ENCODE measurements around the gene LIMS2.

LIMS2 gene

GRCh38 chr2:127702395-127703009 is 27.2 kb upstream of the LIMS2 start:
- H3K27me3 ChIP-seq (ENCODE audit: low read depth, low read length), result no peaks in the 10 kb centered on the region
- H3K9ac ChIP-seq (ENCODE audit: low read length), result peak overlapping the region; percentile 95; the same call in 1 of the 2 replicates
- no peak for TF ChIP-seq EZH2phosphoT487 (IDR thresholded peaks at IDR 0.05; ENCODE audit: low read depth)
- TF ChIP-seq CTCF (IDR thresholded peaks at IDR 0.05; ENCODE audit: low read depth, low read length), result no peak
- H3K9me3 ChIP-seq (ENCODE audit: insufficient read depth, low read length), result no peaks in the 10 kb centered on the region
- H3K27ac ChIP-seq (ENCODE audit: low read length), result 0 out of 2 replicates have a peak overlapping the region, but pooled peaks have one; percentile 87
- peak overlapping the region; percentile 99 for H3K4me2 ChIP-seq (ENCODE audit: low read length)
- H3K4me1 ChIP-seq (ENCODE audit: low read length), result peaks cover 13% of the 10 kb centered on the region
- H4K20me1 ChIP-seq (ENCODE audit: insufficient read depth, low read length), result 0 out of 2 replicates have a peak, but pooled peaks cover 3% of the 10 kb centered on the region
- H2AFZ ChIP-seq (ENCODE audit: low read depth, low read length), result no peak overlapping the region
- H3K79me2 ChIP-seq (ENCODE audit: low read length), result peaks cover 20% of the 10 kb centered on the region
- H3K36me3 ChIP-seq (replicated peaks; ENCODE audit: low read depth, low read length), result peaks cover 46% of the 10 kb centered on the region
- peak overlapping the region; percentile 95 for H3K4me3 ChIP-seq (ENCODE audit: low read length)

- H2AFZ ChIP-seq (ENCODE audit: low read depth, low read length), result peak overlapping the region; percentile 69
- TF ChIP-seq EZH2phosphoT487 (IDR thresholded peaks at IDR 0.05; ENCODE audit: low read depth), result no peak
- TF ChIP-seq CTCF (IDR thresholded peaks at IDR 0.05; ENCODE audit: low read depth, low read length), result no peak
- H4K20me1 ChIP-seq (ENCODE audit: insufficient read depth, low read length), result 0 out of 2 replicates have a peak, but pooled peaks cover 3% of the 10 kb centered on the region
- peak overlapping the region; percentile 99 for H3K4me2 ChIP-seq (ENCODE audit: low read length)
- H3K4me1 ChIP-seq (ENCODE audit: low read length), result peaks cover 13% of the 10 kb centered on the region
- peak overlapping the region; percentile 95 for H3K4me3 ChIP-seq (ENCODE audit: low read length)
- no peaks in the 10 kb centered on the region for H3K9me3 ChIP-seq (ENCODE audit: insufficient read depth, low read length)
- peak overlapping the region; percentile 87 for H3K27ac ChIP-seq (ENCODE audit: low read length)
- H3K79me2 ChIP-seq (ENCODE audit: low read length), result peaks cover 20% of the 10 kb centered on the region
- peak overlapping the region; percentile 95 for H3K9ac ChIP-seq (ENCODE audit: low read length)
- H3K36me3 ChIP-seq (replicated peaks; ENCODE audit: low read depth, low read length), result peaks cover 41% of the 10 kb centered on the region
- H3K27me3 ChIP-seq (ENCODE audit: low read depth, low read length), result no peaks in the 10 kb centered on the region
Measured at GRCh38 chr2:127701651-127702394, 26.5 kb upstream of the LIMS2 start.

- Histone ChIP-seq H3K9ac (ENCODE audit: low read length) (peak within 1 kb of the TSS; percentile 95), H3K27me3 (ENCODE audit: low read depth, low read length) (no peaks in the 10 kb centered on the region), H3K9me3 (ENCODE audit: insufficient read depth, low read length) (no peaks in the 10 kb centered on the region), H3K4me3 (ENCODE audit: low read length) (peak within 1 kb of the TSS; percentile 95), H4K20me1 (ENCODE audit: insufficient read depth, low read length) (0 out of 2 replicates have a peak, but pooled peaks cover 3% of the 10 kb centered on the region), H3K27ac (ENCODE audit: low read length) (peak within 1 kb of the TSS; percentile 87), H3K4me1 (ENCODE audit: low read length) (peaks cover 13% of the 10 kb centered on the region), H2AFZ (ENCODE audit: low read depth, low read length) (peak within 1 kb of the TSS; percentile 78), H3K36me3 (replicated peaks; ENCODE audit: low read depth, low read length) (peaks cover 35% of the 10 kb centered on the region), H3K4me2 (ENCODE audit: low read length) (peak within 1 kb of the TSS; percentile 99), H3K79me2 (ENCODE audit: low read length) (peaks cover 20% of the 10 kb centered on the region)
- TF ChIP-seq CTCF (IDR thresholded peaks at IDR 0.05; ENCODE audit: low read depth, low read length), result no peak
- TF ChIP-seq EZH2phosphoT487 (IDR thresholded peaks at IDR 0.05; ENCODE audit: low read depth), result no peak
Measured at GRCh38 chr2:127701193-127701650, 25.9 kb upstream of the LIMS2 start, which contains the start of gene SFT2D3. TSS of gene SFT2D3 (plus strand) at chr2:127701497. CDS start at chr2:127701529, 32 bp downstream.

All from OCI-LY3 (cell line).